Upper lobe of left lung (tissue), 4 donors: ENCODE results near the gene PRDM12.

Experiments used
- EP300 ChIP-seq, 4 donors: sonication (generic); formaldehyde crosslinking; IDR thresholded peaks; one replicate each; pipeline ENCODE4 v1.5.1; 2017; ENCODE audit warnings: antibody characterized with exemption in 4 of 4, control low read depth in 2 of 4
- POLR2A ChIP-seq, 4 donors: fragments of 450-650 bp; IDR thresholded peaks; one replicate each; pipeline ENCODE4 v1.5.1; 2016 to 2017; ENCODE audit warnings: antibody characterized with exemption in 4 of 4, mild to moderate bottlenecking in 2 of 4
- TF ChIP-seq, protein P1 (sequence below), 6 experiments: fragments of 450-650 bp in 4 of 6; fragments of 200-600 bp in 2 of 6; sonication (generic) in 2 of 6; IDR thresholded peaks; one replicate each; pipeline ENCODE4 v1.5.1; 2016 to 2019; ENCODE audit warnings: antibody characterized with exemption in 6 of 6

DNA sequence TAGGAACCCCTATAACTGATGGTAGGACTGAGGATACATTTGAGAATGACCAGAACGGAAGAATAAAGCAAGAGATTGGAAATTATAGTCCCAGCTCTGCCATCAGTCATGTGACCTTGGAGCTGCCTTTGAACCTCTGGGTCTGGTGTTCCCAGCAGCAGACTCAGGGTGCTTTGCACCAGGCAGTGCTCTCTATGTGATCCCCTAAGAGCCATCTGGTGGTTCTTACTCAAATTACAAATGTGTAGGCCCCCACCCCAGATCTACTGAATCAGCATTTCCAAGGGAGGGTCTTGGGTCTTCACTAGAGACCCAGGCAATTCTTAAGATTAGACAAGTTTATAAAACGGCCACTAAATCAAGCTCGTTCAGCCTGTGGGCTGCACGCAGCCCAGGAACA is 40.2 kb upstream of the PRDM12 start:
- TF ChIP-seq EP300 (IDR thresholded peaks at IDR 0.05) (no peak), POLR2A (IDR thresholded peaks at IDR 0.05) (no peak)
- TF ChIP-seq, protein P1, sequence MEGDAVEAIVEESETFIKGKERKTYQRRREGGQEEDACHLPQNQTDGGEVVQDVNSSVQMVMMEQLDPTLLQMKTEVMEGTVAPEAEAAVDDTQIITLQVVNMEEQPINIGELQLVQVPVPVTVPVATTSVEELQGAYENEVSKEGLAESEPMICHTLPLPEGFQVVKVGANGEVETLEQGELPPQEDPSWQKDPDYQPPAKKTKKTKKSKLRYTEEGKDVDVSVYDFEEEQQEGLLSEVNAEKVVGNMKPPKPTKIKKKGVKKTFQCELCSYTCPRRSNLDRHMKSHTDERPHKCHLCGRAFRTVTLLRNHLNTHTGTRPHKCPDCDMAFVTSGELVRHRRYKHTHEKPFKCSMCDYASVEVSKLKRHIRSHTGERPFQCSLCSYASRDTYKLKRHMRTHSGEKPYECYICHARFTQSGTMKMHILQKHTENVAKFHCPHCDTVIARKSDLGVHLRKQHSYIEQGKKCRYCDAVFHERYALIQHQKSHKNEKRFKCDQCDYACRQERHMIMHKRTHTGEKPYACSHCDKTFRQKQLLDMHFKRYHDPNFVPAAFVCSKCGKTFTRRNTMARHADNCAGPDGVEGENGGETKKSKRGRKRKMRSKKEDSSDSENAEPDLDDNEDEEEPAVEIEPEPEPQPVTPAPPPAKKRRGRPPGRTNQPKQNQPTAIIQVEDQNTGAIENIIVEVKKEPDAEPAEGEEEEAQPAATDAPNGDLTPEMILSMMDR (IDR thresholded peaks at IDR 0.05) = no peak
